Panc1 (cell line): Measurements from ENCODE around the gene PSIP1. TPM values are rescaled to one million over a fixed set of nuclear protein-coding genes. Genes with fewer than 3 reads are reported as not detected.

Source experiments
- ATAC-seq: fragments of 200-7000 bp; cut with Tn5 transposase; 2 replicates; pipeline ENCODE4 v1.9.1; 2020; ENCODE audit warnings: mild to moderate bottlenecking, moderate library complexity
- BruUV-seq: library from RNA; stranded (reverse); fragments of 400-500 nt; replicated peaks from 2 replicates; lab custom pipeline; 2021; lab: Mats Ljungman, UMichigan
- CTCF ChIA-PET: fragments of 300-600 bp; sonication (Branson Sonifier 250); formaldehyde crosslinking; loops from one replicate; lab custom pipeline; 2022; ENCODE audit warnings: antibody characterized with exemption; lab: Charles Lee
- POLR2A ChIA-PET: fragments of 300-600 bp; sonication (Branson Sonifier 250); formaldehyde crosslinking; loops from one replicate; lab custom pipeline; 2022; ENCODE audit warnings: antibody characterized with exemption; lab: Charles Lee
- DNase-seq: peaks from one replicate; pipeline ENCODE4 v3.0.0-alpha.2; 2010; ENCODE audit warnings: low read depth, low spot score
- H3K27ac ChIP-seq: 2 replicates; pipeline ENCODE4 v1.5.1; 2011; ENCODE audit warnings: mild to moderate bottlenecking, low read length, inconsistent platforms
- H3K27me3 ChIP-seq: fragments of 200-500 bp; sonication (Bioruptor generic); 2 replicates; pipeline ENCODE4 v1.6.0; 2014; ENCODE audit warnings: low read length, inconsistent platforms; ENCODE audit not compliant: control insufficient read depth, insufficient read depth
- H3K36me3 ChIP-seq: fragments of 200-500 bp; sonication (Bioruptor generic); 2 replicates; pipeline ENCODE4 v1.5.1; 2014; ENCODE audit warnings: inconsistent platforms, mild to moderate bottlenecking, low read length, moderate library complexity; ENCODE audit not compliant: control insufficient read depth, insufficient read depth
- H3K4me1 ChIP-seq: 2 replicates; pipeline ENCODE4 v1.5.1; 2011; ENCODE audit warnings: inconsistent platforms, mild to moderate bottlenecking, low read length, moderate library complexity; ENCODE audit not compliant: control insufficient read depth, insufficient read depth
- H3K4me3 ChIP-seq, 2 experiments: 2 replicates each; pipeline ENCODE4 v1.5.1; 2011 to 2012; ENCODE audit warnings: low read depth in 2 of 2, low read length in 2 of 2, mild to moderate bottlenecking in 2 of 2, inconsistent platforms in 1 of 2, moderate library complexity in 1 of 2
- H3K9me3 ChIP-seq: fragments of 200-500 bp; sonication (Bioruptor generic); 2 replicates; pipeline ENCODE4 v1.5.1; 2014; ENCODE audit warnings: low read depth, mild to moderate bottlenecking, inconsistent platforms, low read length, moderate library complexity; ENCODE audit not compliant: control insufficient read depth, insufficient read depth
- POLR2AphosphoS5 ChIP-seq: IDR thresholded peaks from 2 replicates; pipeline ENCODE4 v1.6.1; 2012; ENCODE audit warnings: mild to moderate bottlenecking, low read depth, low read length, moderate library complexity
- SIN3A ChIP-seq: IDR thresholded peaks from 2 replicates; pipeline ENCODE4 v1.6.1; 2012; ENCODE audit warnings: low read depth, mild to moderate bottlenecking, low read length, moderate library complexity, borderline replicate concordance; ENCODE audit not compliant: insufficient read depth
- TCF7L2 ChIP-seq: IDR thresholded peaks from 2 replicates; pipeline ENCODE4 v1.6.1; 2011; ENCODE audit warnings: mild to moderate bottlenecking, low read depth, low read length, inconsistent platforms
- in situ Hi-C: cut with HindIII; loops from 2 replicates; pipeline ENCODE4 v1.10.0; 2016; ENCODE audit warnings: low sequenced_read_pairs, low pct_unique_long_range_greater_than_20kb
- intact Hi-C: fragments of 100-400 bp; cut with micrococcal nuclease; formaldehyde crosslinking; loops from one replicate; pipeline ENCODE4 v1.10.0; 2022; ENCODE audit not compliant: unreplicated experiment
- total RNA-seq: library from RNA; stranded (reverse); gene quantifications from one replicate; pipeline ENCODE4 v1.2.1, GENCODE V29; 2021; ENCODE audit not compliant: unreplicated experiment
- TF ChIP-seq, protein P1 (sequence below): fragments of 450-650 bp; IDR thresholded peaks from 2 replicates; pipeline ENCODE4 v1.5.1; 2017; ENCODE audit warnings: mild to moderate bottlenecking
- TF ChIP-seq, protein P2 (sequence below), 2 experiments: IDR thresholded peaks; 2 replicates each; pipeline ENCODE4 v1.6.1; 2011 to 2012; ENCODE audit warnings: low read depth in 2 of 2, control low read depth in 1 of 2, low read length in 1 of 2, mild to moderate bottlenecking in 1 of 2, moderate library complexity in 1 of 2; ENCODE audit not compliant: insufficient read depth in 1 of 2

PSIP1 gene
- total RNA-seq, 1 experiment from 2014 or later = 30.4 TPM

DNA sequence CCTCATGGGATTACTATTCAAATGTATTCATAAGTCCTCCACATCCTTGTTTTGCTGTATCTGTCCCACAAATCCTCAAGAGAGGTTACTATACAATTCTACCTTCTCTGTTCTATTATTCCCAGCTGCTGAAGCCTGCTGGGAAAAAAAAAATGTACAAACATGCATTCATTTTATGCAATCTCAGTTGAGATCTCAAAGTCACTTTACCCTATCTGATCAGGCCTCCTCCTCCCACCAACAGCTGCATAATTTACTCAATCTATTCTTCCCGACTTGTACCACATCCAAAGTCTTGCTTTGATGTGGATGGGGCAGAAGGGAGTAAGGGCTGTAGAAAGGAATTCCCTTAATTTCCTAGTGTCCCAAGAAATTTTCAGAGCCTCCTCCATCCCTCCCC, 28.6 kb downstream of the PSIP1 start:
- TF ChIP-seq TCF7L2 = no peak
- TF ChIP-seq, protein P1, sequence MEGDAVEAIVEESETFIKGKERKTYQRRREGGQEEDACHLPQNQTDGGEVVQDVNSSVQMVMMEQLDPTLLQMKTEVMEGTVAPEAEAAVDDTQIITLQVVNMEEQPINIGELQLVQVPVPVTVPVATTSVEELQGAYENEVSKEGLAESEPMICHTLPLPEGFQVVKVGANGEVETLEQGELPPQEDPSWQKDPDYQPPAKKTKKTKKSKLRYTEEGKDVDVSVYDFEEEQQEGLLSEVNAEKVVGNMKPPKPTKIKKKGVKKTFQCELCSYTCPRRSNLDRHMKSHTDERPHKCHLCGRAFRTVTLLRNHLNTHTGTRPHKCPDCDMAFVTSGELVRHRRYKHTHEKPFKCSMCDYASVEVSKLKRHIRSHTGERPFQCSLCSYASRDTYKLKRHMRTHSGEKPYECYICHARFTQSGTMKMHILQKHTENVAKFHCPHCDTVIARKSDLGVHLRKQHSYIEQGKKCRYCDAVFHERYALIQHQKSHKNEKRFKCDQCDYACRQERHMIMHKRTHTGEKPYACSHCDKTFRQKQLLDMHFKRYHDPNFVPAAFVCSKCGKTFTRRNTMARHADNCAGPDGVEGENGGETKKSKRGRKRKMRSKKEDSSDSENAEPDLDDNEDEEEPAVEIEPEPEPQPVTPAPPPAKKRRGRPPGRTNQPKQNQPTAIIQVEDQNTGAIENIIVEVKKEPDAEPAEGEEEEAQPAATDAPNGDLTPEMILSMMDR = no peak
- no peak for TF ChIP-seq POLR2AphosphoS5
- TF ChIP-seq, protein P2, sequence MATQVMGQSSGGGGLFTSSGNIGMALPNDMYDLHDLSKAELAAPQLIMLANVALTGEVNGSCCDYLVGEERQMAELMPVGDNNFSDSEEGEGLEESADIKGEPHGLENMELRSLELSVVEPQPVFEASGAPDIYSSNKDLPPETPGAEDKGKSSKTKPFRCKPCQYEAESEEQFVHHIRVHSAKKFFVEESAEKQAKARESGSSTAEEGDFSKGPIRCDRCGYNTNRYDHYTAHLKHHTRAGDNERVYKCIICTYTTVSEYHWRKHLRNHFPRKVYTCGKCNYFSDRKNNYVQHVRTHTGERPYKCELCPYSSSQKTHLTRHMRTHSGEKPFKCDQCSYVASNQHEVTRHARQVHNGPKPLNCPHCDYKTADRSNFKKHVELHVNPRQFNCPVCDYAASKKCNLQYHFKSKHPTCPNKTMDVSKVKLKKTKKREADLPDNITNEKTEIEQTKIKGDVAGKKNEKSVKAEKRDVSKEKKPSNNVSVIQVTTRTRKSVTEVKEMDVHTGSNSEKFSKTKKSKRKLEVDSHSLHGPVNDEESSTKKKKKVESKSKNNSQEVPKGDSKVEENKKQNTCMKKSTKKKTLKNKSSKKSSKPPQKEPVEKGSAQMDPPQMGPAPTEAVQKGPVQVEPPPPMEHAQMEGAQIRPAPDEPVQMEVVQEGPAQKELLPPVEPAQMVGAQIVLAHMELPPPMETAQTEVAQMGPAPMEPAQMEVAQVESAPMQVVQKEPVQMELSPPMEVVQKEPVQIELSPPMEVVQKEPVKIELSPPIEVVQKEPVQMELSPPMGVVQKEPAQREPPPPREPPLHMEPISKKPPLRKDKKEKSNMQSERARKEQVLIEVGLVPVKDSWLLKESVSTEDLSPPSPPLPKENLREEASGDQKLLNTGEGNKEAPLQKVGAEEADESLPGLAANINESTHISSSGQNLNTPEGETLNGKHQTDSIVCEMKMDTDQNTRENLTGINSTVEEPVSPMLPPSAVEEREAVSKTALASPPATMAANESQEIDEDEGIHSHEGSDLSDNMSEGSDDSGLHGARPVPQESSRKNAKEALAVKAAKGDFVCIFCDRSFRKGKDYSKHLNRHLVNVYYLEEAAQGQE (IDR thresholded peaks at IDR 0.05; ENCODE audit: insufficient read depth in 1 of 2, low read depth in 2 of 2, low read length in 1 of 2) = no peak
- no peak for TF ChIP-seq SIN3A
- H3K36me3 ChIP-seq = no peaks in the 10 kb centered on the region; the same call in 1 of the 2 replicates
- CTCF ChIA-PET = no interaction called here
- BruUV-seq = no TSS peak
- DNase-seq = no peak
- in situ Hi-C loops (no loop called here), intact Hi-C loops (loop anchor here (5.0 kb wide), 1 partner anchor 125 kb away; no protein-coding TSS in a partner anchor)
- H3K9me3 ChIP-seq = no peaks in the 10 kb centered on the region
- no peaks in the 10 kb centered on the region for H3K27me3 ChIP-seq
- no peaks in the 10 kb centered on the region for H3K4me1 ChIP-seq
- H3K27ac ChIP-seq = no peak overlapping the region
- ATAC-seq = no peak
- no peak overlapping the region for H3K4me3 ChIP-seq
- POLR2A ChIA-PET = no interaction called here

DNA sequence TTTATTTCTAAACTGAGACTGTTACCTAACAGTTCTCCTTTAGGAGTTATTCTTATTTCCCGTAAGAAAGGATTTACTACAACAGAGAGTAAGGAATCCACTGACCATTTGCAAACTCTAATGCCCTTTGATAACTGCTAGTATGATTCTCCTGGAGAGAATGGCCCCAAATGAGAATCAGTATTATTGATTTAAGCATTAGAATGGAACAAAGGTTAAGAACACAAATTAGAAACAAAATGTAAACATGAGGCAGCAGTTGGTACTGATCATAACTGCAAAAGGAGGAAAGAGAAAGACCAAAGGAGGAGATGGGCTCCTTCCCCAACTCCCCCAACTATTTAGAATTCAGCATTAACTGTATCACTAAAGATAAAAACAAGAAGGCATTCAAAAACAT, 30.7 kb downstream of the PSIP1 start:
- ATAC-seq (no peak), DNase-seq (no peak)
- H3K27me3 ChIP-seq = no peaks in the 10 kb centered on the region
- H3K4me1 ChIP-seq = no peaks in the 10 kb centered on the region
- intact Hi-C loops = loop anchor here (5.0 kb wide), 1 partner anchor 127 kb away; no protein-coding TSS in a partner anchor
- H3K4me3 ChIP-seq = no peak overlapping the region
- TF ChIP-seq TCF7L2 = no peak
- TF ChIP-seq, protein P2 (IDR thresholded peaks at IDR 0.05; ENCODE audit: insufficient read depth in 1 of 2, low read depth in 2 of 2, low read length in 1 of 2) = no peak
- no peak for TF ChIP-seq POLR2AphosphoS5
- TF ChIP-seq, protein P1 = no peak
- no peak for TF ChIP-seq SIN3A
- no peaks in the 10 kb centered on the region for H3K36me3 ChIP-seq
- ChIA-PET CTCF (no interaction called here), POLR2A (no interaction called here)
- BruUV-seq = no TSS peak
- no peak overlapping the region for H3K27ac ChIP-seq
- in situ Hi-C loops = no loop called here
- H3K9me3 ChIP-seq = no peaks in the 10 kb centered on the region
